Suprapubic skin (tissue), 3 donors: Measurements from ENCODE around the gene LRRC26.

Source experiments
- CTCF ChIP-seq, 2 donors: fragments of 200-600 bp in 1 of 2; fragments of 450-650 bp in 1 of 2; sonication (generic) in 1 of 2; IDR thresholded peaks; one replicate each; pipeline ENCODE4 v1.5.1; 2016 to 2019; ENCODE audit warnings: antibody characterized with exemption in 2 of 2, mild to moderate bottlenecking in 1 of 2, moderate library complexity in 1 of 2
- POLR2AphosphoS5 ChIP-seq, 3 donors: sonication (generic); formaldehyde crosslinking; IDR thresholded peaks; one replicate each; pipeline ENCODE4 v1.6.1; 2017; ENCODE audit warnings: antibody characterized with exemption in 3 of 3

- TF ChIP-seq POLR2AphosphoS5 (IDR thresholded peaks at IDR 0.05) (no peak), CTCF (IDR thresholded peaks at IDR 0.05) (no peak)
These were observed 23.9 kb downstream of the LRRC26 start for GRCh38 chr9:137145731-137146526.
